Activated naive CD4-positive, alpha-beta T cell treated with anti-CD3 and anti-CD28 coated beads, Interleukin-2, amount 50 U/mL, for 24 hours (primary cell): ENCODE measurements around the gene CCDC93.
"Not testable (repeated sequence)": the region's sequence is repeated elsewhere in the genome, so short reads cannot be mapped to it uniquely, and the experiment has no call there.

Experiments
- H3K27ac Mint-ChIP-seq: one replicate; pipeline ENCODE4 v1.8.0; 2021; ENCODE audit warnings: mild to moderate bottlenecking, mixed read lengths
- H3K27me3 Mint-ChIP-seq: one replicate; pipeline ENCODE4 v1.8.0; 2021; ENCODE audit warnings: mixed read lengths
- H3K36me3 Mint-ChIP-seq: one replicate; pipeline ENCODE4 v1.8.0; 2021; ENCODE audit warnings: mixed read lengths
- H3K4me1 Mint-ChIP-seq: one replicate; pipeline ENCODE4 v1.8.0; 2021; ENCODE audit warnings: mixed read lengths
- H3K4me3 Mint-ChIP-seq: one replicate; pipeline ENCODE4 v1.8.0; 2021; ENCODE audit warnings: mild to moderate bottlenecking, mixed read lengths
- H3K9me3 Mint-ChIP-seq: one replicate; pipeline ENCODE4 v1.8.0; 2021; ENCODE audit warnings: mixed read lengths

Gene CCDC93

DNA sequence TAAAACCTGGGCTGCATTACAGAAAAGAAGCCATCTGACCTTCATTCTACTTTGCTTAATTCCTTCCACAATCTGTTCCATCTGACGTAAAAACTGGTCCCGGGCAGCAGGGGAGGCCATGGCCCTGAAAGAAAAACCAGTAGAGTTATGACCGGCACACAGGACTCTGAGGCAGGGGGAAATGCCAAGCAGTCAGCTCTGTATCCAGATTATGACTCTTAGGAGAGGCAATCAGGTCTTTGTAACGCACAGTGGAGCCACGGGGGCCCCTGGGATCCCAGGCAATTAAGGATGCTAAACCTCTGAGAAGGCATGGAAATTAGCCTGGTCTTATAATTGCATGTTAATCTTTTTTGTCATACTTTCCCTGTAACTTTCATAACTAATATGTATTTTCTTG, 78.4 kb downstream of the CCDC93 start:
- no peak overlapping the region for H3K27ac Mint-ChIP-seq

DNA sequence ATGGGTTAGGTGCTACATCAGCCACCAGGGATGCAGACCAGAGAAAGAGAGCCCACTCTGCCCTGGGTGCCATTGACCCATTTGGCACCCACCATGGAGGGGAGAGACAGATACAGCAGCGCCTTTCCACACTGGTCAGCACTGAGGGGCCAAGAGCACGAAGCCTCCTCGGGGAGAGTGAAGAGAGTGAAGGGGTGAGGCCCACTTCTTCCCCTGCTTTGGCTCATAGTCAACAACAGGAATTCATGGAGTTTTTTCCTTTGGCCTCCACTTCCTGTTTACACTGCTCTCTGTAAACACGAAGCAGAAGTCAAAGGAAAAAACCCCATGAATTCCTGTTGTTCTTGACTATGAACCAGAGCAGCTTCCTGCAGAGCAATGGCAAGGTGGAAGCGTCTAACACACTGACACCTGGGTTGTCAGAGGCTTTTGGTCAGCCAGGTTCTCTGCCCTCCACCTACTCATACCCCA, 80.0 kb downstream of the CCDC93 start:
- Mint-ChIP-seq H3K4me1 (peaks cover 3% of the 10 kb centered on the region), H3K27ac (no peak overlapping the region), H3K4me3 (no peak overlapping the region), H3K27me3 (no peaks in the 10 kb centered on the region), H3K36me3 (peaks cover 69% of the 10 kb centered on the region), H3K9me3 (no peaks in the 10 kb centered on the region)

More for the DNA sequence above, 78.4 kb downstream of the CCDC93 start:
- Mint-ChIP-seq H3K9me3 (no peaks in the 10 kb centered on the region), H3K4me3 (no peak overlapping the region), H3K27me3 (no peaks in the 10 kb centered on the region), H3K36me3 (peaks cover 64% of the 10 kb centered on the region), H3K4me1 (peaks cover 3% of the 10 kb centered on the region)

DNA sequence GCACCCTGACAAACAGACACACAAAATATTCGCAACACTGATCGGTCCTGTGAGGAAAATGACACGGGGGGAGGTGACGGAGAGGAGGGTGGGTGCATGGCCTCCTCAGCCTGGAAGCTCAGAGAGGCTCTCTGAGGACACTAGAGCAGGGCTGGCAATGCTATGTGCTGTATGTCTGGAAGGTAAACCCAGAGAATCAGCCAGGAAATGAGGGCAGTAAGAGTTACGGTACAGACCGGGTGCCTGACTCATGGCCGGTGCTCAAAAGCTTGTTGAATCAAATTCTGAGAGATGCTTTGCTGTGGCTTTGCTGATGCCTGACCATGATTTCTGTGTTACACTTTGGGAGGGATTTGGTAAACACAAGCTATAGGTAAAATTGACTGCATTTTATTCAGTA, 81.9 kb downstream of the CCDC93 start:
- H3K27ac Mint-ChIP-seq = no peak overlapping the region
- H3K36me3 Mint-ChIP-seq = peaks cover 68% of the 10 kb centered on the region
- H3K4me3 Mint-ChIP-seq = no peak overlapping the region
- H3K4me1 Mint-ChIP-seq = peaks cover 3% of the 10 kb centered on the region
- no peaks in the 10 kb centered on the region for H3K9me3 Mint-ChIP-seq
- H3K27me3 Mint-ChIP-seq = no peaks in the 10 kb centered on the region

DNA sequence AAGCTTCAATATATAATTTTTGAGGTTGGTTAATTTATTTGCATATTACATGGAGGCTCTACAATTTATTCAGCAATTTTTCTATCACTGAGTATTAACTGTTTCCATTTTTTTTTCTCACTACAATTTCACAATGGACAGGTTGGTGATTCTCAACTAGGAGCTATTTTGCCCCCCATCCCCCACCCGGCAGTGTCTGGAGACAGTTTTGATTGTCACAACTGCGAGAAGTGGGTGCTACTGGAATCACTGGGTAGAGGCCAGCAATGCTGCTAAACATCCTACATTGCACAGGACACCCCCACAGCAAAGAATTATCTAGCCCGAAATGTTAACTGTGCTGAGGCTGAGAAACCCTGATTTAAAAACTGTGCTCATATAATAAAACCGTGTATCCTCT, 82.6 kb downstream of the CCDC93 start:
- peaks cover 64% of the 10 kb centered on the region for H3K36me3 Mint-ChIP-seq
- H3K27me3 Mint-ChIP-seq = no peaks in the 10 kb centered on the region
- no peak overlapping the region for H3K4me3 Mint-ChIP-seq
- peaks cover 3% of the 10 kb centered on the region for H3K4me1 Mint-ChIP-seq
- no peak overlapping the region for H3K27ac Mint-ChIP-seq
- no peaks in the 10 kb centered on the region for H3K9me3 Mint-ChIP-seq

DNA sequence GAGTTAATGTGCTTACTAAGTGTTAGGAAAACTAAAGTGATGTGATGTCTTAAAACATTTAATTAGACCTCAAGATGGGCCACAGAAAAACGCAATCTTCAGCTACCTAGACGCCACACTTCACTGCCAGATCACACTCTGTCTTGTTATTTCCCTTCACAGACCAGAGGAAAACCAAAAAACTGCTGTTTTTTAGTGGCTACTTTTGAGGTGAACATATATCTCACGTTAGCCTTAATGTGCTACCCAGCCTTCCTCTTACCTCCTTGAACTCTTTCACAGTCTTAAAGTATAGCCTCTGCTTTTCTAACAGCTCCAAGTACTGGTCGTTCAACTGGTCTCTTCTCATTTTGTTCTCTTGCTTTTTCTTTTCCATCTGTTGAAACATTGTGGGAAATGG, 83.1 kb downstream of the CCDC93 start:
- H3K4me1 Mint-ChIP-seq = peaks cover 3% of the 10 kb centered on the region
- no peak overlapping the region for H3K27ac Mint-ChIP-seq
- H3K4me3 Mint-ChIP-seq = no peak overlapping the region
- no peaks in the 10 kb centered on the region for H3K27me3 Mint-ChIP-seq
- H3K9me3 Mint-ChIP-seq = no peaks in the 10 kb centered on the region
- H3K36me3 Mint-ChIP-seq = peaks cover 68% of the 10 kb centered on the region

DNA sequence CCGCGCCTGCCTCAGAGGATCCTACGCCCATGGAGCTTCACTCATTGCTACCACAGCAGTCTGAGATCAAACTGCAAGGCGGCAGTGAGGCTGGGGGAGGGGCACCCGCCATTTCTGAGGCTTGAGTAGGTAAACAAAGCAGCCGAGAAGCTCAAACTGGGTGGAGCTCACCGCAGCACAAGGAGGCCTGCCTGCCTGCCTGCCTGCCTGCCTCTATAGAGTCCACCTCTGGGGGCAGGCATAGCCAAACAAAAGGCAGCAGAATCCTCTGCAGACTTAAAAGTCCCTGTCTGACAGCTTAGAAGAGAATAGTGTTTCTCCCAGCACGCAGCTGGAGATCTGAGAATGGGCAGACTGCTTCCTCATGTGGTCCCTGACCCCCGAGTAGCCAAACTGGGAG, 90.4 kb downstream of the CCDC93 start:
- not testable (repeated sequence) for H3K27me3 Mint-ChIP-seq, H3K4me3 Mint-ChIP-seq, H3K9me3 Mint-ChIP-seq, H3K27ac Mint-ChIP-seq, H3K4me1 Mint-ChIP-seq
- peaks cover 56% of the 10 kb centered on the region for H3K36me3 Mint-ChIP-seq

DNA sequence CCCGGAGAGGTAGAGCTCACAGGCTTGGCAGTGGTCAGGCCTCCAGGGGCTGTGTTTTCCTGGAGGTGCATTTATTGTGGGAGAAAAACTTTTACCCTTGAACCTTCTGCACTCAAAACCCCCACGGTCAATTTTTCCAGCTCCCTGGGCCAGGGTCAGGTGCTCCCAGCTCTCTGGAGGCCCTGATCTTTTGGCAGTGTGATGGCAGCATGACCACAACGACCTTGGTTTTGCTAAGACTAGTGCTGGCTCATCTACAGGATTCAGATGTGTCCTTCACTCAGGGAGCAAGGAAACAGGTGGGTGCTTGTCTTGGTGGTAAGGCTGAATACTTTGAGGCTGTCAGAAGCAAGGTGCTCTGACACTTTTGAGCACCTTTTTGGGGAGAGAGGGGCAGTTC, 92.3 kb downstream of the CCDC93 start:
- peaks cover 57% of the 10 kb centered on the region for H3K36me3 Mint-ChIP-seq
- H3K27ac Mint-ChIP-seq = no peak overlapping the region
- no peaks in the 10 kb centered on the region for H3K4me1 Mint-ChIP-seq
- H3K9me3 Mint-ChIP-seq = no peaks in the 10 kb centered on the region
- no peaks in the 10 kb centered on the region for H3K27me3 Mint-ChIP-seq
- no peak overlapping the region for H3K4me3 Mint-ChIP-seq

DNA sequence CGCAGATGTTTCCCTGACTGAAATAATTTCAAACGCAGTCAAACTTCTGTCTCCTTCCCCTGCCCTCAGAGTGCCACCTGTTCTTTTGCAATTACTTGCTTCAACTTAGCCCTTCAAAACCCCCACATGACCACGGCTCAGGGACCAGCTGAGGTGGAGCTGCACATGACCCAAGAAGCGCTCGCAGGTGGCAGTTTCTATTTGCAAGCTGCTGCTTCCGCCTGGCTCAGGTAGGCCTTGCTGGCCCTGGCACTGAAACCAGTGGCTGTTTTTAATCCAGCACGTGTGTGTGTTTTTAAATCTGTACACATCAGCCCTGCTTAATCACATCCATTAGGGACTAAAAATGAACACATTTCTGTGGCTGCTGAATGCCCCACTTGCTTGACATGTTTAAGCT, 95.3 kb downstream of the CCDC93 start:
- Mint-ChIP-seq H3K9me3 (peaks cover 6% of the 10 kb centered on the region), H3K27me3 (no peaks in the 10 kb centered on the region), H3K4me1 (no peaks in the 10 kb centered on the region), H3K4me3 (no peak overlapping the region), H3K36me3 (peaks cover 64% of the 10 kb centered on the region), H3K27ac (no peak overlapping the region)

DNA sequence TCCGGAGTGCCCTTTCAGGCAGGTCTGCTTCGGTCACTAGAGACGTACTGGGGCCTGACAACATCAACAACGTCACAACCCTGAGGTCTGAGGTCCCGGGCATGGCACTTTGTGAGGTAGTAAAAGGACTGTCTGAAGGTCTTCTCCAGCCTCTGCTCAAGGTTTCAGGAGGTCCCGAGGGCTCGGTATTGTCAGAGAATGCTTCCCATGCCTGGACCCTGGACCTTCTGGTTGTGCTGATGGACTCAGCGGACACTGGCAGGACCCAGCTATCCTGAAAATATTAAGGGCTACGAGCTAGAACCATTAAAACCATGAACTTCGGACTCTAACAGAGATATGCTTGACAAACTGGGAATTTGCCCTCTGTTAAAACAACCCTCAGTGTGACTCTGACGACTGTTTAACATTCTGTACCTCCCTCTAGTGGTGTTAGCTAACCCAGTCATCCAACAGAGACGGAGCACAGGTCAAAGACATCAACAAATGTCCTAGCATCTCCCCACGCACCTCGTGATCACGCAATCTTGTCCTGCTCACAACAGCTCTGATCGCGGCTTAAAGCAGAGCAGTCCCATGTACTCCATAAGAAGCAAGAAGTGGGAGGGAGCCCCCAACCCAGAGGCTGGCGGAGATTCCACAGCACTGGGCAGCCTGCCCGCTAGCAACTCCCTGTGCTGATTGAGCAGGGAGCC, 96.5 kb downstream of the CCDC93 start:
- H3K9me3 Mint-ChIP-seq = peaks cover 6% of the 10 kb centered on the region
- no peaks in the 10 kb centered on the region for H3K27me3 Mint-ChIP-seq
- no peak overlapping the region for H3K27ac Mint-ChIP-seq
- H3K4me1 Mint-ChIP-seq = no peaks in the 10 kb centered on the region
- H3K4me3 Mint-ChIP-seq = no peak overlapping the region
- peaks cover 62% of the 10 kb centered on the region for H3K36me3 Mint-ChIP-seq

DNA sequence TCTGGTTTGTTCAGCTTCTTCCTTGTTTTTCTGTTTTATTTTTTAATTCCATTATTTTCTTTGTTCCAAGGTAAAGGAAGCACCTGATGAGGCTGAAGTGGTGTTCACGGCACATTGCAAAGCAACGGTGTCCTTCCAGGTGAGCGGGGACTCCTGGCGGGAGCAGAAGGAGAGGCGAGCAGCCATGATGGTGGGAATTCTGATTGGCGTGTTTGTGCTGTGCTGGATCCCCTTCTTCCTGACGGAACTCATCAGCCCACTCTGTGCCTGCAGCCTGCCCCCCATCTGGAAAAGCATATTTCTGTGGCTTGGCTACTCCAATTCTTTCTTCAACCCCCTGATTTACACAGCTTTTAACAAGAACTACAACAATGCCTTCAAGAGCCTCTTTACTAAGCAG, 110.9 kb downstream of the CCDC93 start:
- Mint-ChIP-seq H3K27ac (no peak overlapping the region), H3K4me1 (no peaks in the 10 kb centered on the region), H3K4me3 (no peak overlapping the region), H3K27me3 (peaks cover 2% of the 10 kb centered on the region), H3K36me3 (peaks cover 2% of the 10 kb centered on the region), H3K9me3 (peaks cover 5% of the 10 kb centered on the region)

DNA sequence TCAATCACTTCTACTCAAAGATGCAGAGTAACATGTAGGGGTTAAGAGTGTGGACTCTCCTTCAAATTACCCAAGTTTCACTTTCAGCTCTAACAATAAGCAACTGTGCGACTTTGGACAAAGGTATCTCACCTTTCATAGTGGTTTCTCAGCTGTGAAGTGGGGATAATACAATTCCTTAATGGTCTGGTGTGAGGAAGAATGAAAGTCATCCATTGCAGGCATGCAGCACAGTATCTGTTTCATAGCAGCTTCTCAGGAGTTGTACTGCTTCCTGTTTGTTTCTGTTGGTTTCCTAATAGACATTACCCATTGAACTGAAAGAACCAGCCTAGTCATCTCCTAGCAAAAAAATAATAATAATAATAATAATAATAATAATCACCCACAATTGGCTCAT, 125.0 kb downstream of the CCDC93 start:
- Mint-ChIP-seq H3K36me3 (peaks cover 3% of the 10 kb centered on the region), H3K4me1 (no peaks in the 10 kb centered on the region), H3K9me3 (peaks cover 5% of the 10 kb centered on the region), H3K4me3 (no peak overlapping the region), H3K27me3 (peaks cover 1% of the 10 kb centered on the region), H3K27ac (no peak overlapping the region)

DNA sequence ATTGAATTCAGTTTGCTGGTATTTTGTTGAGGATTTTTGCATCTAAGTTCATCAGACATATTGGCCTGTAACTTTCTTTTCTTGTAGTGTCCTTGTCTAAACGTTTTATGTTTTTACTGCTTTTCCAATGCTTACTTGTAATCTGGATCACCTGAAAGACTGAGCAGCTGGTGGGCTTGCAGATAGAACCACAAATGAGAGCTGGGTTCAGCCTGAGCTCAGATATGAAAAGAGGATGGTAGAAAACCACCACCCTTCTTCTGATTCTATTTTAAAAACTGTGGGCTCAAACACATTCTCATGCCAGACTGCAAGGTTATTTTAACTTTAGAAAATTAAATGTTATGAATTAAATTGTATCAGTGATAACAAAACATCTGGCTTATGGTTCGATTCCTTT, 128.6 kb downstream of the CCDC93 start:
- H3K36me3 Mint-ChIP-seq = peaks cover 3% of the 10 kb centered on the region
- H3K27ac Mint-ChIP-seq = no peak overlapping the region
- H3K4me3 Mint-ChIP-seq = no peak overlapping the region
- no peaks in the 10 kb centered on the region for H3K4me1 Mint-ChIP-seq
- H3K9me3 Mint-ChIP-seq = peaks cover 16% of the 10 kb centered on the region
- peaks cover 5% of the 10 kb centered on the region for H3K27me3 Mint-ChIP-seq

DNA sequence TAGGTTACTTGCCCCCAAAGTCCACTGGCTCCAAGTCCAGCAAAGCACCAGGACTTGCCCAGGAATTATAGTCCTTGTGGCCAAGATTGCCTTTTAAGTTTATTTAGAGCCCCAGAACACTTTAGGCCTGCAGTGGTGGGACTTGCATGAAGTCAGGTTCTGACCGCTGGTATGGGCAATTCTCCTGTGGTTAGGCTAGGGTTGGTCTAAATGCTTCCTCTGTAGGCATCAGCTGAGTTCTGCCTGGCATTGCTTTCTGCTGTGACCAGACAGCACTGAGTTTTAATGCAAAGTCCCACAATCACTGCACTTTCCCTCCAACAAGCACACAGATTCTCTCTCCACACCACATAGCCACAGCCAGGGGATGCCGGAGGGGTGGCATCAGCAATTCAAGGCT, 134.9 kb downstream of the CCDC93 start:
- no peak overlapping the region for H3K4me3 Mint-ChIP-seq
- H3K27ac Mint-ChIP-seq = no peak overlapping the region
- H3K4me1 Mint-ChIP-seq = no peaks in the 10 kb centered on the region
- peaks cover 17% of the 10 kb centered on the region for H3K9me3 Mint-ChIP-seq
- H3K27me3 Mint-ChIP-seq = peaks cover 19% of the 10 kb centered on the region
- H3K36me3 Mint-ChIP-seq = peaks cover 2% of the 10 kb centered on the region

DNA sequence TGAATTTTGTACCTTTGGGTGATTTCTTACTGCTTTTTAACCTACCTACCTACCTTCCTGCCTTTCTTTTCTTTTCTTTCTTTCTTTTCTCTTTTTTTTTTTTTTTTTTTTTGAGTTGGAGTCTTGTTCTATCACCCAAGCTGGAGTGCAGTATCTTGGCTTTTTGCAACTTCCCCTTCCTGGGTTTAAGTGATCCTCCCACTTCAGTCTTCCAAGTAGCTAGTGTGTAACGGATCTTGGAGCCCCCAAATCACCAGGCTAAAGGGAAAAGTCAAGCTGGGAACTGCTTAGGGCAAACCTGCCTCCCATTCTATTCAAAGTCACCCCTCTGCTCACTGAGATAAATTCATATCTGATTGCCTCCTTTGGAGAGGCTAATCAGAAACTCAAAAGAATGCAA, 138.1 kb downstream of the CCDC93 start:
- no peaks in the 10 kb centered on the region for H3K4me1 Mint-ChIP-seq
- H3K27ac Mint-ChIP-seq = no peak overlapping the region
- no peak overlapping the region for H3K4me3 Mint-ChIP-seq
- H3K36me3 Mint-ChIP-seq = peaks cover 4% of the 10 kb centered on the region
- peaks cover 14% of the 10 kb centered on the region for H3K27me3 Mint-ChIP-seq
- peaks cover 5% of the 10 kb centered on the region for H3K9me3 Mint-ChIP-seq
